NCI-H345 (cell line): ENCODE data around the gene IRF7.

Source experiments
- DNase-seq: peaks from one replicate; lab custom pipeline; 2025; lab: John Stamatoyannopoulos, UW

The IRF7 gene

DNA sequence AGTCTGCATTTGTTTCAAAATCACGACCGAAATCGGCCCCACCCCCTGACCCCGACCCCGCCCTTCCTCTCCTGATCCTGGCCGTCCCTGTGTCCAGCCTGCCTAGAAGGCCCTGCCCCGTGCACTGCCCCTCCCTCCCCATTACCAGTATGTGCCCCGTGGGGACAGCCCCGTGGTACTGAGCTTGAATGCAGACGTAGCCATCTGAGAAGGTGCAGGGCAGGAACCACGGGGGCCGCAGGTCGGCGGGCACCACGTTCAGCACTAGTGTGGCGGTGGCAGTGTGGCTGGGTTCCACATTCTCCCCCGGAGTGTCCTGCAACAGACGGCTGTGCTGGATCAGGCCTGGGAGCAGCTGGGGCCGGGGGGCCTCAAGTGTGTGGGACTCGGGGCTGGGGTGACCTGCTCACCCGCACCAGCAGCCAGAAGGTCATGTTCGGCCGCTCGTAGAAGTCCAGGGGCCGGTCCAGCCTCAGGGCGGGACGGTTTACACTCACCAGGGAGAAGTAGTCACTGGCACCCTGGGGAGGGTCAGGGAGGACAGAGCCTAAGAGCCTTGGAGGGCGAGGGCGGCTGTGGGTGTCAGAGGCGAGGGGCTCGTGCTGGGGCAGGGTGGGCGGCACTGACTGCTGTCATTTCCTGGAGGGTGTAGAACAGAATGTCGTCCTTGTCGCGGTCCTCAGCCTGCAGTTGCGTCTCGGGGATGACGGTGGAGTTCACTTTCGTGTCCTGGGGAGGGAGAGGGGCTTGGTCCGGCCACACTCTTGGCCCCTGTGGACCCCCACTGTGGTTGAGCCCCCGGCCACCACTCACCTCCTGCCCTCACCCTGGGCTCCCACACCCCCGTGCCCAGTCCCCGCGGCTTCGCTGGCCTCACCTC is 5.4 kb upstream of the IRF7 start:
- no peak for DNase-seq

- DNase-seq, result no peak
These were observed 4.5 kb upstream of the IRF7 start for GRCh38 chr11:620201-620600.

GRCh38 chr11:619628-620050 is 3.9 kb upstream of the IRF7 start:
- DNase-seq, result no peak

DNA sequence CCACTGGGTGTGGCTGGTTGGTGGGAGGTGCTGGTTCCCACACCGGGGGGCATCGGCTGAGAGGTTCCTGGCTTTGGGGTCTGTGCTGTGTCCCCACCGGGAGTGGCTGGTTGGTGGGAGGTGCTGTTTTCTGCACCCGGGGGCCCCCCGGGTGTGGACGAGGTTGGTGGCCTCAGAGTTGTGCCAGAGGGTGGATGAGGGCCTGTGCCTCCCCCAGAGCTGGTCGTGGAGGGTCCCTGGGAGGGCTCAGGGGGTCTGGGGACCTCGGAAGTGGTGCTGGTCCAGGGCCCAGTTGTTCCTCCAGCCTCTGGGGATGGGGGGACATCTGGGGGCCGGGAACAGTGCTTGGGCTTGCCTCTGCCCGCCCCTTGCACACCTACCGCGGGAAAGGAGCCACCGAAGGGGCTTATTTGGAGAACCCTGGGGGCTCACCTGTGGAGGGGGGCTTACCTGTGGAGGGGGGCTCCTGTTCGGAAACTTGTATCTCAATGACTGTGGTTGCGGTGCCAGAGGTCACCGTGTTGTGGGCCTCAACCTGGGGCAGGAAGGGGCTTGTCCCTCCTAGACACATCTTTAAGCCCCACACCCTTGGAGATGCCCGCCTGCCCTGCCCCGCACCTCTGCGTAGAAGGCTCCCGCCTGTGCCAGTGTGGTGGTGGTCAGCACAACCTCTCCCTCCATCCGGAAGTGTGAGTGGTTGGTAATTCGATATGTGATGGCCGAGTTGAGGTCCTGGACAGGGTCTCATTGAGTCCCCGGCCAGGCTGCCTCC is 3.3 kb upstream of the IRF7 start:
- no peak for DNase-seq

DNA sequence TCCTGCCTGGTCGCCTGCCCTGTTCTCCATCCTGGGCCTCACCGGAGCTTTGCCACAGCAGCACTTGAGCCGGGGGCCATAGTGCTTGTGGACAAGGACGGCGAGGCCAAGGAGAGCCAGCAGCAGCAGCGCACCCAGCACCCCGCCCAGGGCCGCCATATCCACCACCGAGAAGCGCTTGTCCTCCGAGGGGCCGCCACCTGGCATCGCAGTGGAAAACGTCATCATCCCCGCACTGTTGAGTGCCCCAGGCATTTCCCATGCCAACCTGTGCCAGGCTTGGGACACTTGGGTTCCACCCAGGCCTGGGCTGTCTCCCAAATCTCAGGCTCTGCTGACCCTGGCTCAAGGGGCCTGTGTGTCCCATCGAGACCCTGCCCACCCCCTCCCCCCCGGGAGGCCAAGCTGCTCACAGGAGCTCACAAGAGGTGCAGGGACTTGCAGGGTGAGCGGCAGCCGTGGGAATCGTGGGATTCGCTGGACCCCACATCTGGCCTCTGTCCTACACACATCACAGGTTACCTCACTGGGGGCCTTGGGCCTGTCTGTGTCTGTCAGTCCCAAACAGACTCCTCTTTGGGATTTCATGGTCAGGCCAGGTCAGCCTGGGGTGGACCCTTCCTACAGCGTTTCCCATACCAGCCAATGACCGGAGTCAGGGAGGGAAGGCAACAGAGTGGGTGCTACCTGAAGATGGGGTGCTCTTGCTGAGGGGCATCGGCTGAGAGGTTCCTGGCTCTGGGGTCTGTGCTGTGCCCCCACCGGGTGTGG is 2.3 kb upstream of the IRF7 start:
- DNase-seq, result no peak

DNA sequence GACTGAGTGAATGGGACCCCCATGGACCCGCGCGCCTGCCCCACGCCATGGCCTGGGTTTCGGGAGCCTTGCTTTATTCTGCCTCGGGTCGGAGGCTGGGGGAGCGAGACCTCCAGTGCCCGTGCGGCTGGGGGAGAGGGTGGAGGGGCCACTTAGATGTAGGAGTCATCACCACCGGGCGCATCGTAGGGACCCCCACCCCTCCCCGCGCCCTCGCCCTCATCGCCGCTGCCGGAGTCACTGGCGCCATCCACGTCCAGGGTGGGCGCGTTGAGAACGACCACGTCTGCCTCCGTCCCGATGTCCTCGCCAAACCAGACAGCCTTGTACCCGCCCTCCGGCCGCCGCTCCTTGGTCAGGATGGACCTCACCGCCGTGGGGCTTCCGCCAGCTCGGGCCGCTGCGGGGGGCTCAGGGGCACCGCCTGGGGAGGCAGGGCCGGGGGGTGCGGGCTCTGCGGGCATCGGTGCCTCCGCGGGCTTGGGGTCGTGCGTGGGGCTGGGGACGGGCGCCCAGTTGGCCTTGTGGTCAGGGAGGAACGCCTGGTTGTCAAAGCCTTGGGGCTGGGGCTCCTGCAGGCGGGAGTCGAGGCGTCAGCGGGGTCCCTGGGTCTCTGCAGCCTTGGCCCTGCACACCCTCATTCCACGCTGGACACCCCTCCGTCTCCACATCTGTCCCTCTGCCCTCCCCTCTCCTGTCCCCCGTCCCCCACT is 1.6 kb upstream of the IRF7 start:
- DNase-seq, result no peak

- no peak for DNase-seq
These were observed 809 bp upstream of the IRF7 start for GRCh38 chr11:616320-617198.

GRCh38 chr11:614623-615503 is 887 bp downstream of the IRF7 start:
- no peak for DNase-seq

GRCh38 chr11:614021-614622 is 1.6 kb downstream of the IRF7 start:
- no peak for DNase-seq

DNA sequence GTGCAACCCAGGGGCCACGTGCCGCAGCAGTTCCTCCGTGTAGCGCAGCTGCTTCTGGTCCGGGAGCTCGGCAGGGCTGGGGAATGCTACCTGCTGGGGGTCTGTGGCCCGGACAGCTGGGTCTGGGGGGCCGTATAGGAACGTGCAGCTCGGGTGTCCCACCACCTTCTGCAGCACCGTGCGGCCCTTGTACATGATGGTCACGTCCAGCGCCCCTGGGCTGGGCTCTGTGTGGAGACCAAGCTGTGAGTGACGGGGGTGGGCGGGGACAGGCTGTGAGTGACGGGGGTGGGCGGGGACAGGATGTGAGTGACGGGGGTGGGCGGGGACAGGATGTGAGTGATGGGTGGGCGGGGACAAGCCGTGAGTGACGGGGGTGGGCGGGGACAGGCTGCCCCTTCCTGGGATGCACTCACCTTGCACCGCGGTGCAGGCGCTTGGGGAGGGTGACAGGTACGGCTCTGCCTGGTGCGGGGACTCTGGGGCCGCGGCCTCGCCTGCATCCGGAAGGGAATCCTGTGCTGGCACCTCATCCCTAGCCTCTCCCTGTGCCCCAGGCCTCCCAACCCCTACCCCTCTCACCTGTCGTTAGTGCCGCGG is 2.3 kb downstream of the IRF7 start:
- peak; percentile 60 for DNase-seq

- no peak for DNase-seq
These were observed 2.8 kb downstream of the IRF7 start for GRCh38 chr11:612961-613300.

- no peak for DNase-seq
These were observed 3.4 kb downstream of the IRF7 start for GRCh38 chr11:612201-612960.

GRCh38 chr11:611001-611996 is 4.5 kb downstream of the IRF7 start:
- DNase-seq, result no peak

GRCh38 chr11:610146-610801 is 5.5 kb downstream of the IRF7 start:
- DNase-seq, result no peak

DNA sequence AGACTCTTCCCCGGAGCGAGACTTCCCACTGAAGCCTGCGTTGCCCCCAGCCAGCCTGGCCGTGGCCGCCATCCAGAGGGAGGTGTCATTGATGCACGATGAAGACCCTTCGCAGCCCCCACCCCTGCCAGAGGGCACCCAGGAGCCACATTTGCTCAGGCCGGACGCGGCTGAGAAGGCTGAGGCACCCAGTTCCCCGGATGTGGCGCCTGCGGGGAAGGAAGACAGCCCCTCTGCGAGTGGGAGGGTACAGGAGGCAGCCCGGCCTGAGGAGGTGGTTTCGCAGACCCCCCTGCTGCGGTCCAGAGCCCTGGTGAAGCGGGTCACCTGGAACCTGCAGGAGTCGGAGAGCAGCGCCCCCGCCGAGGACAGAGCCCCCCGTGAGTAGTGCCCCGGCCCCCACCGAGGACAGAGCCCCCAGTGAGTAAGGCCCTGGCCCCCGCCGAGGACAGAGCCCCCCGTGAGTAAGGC is 6.4 kb downstream of the IRF7 start:
- DNase-seq, result no peak

DNA sequence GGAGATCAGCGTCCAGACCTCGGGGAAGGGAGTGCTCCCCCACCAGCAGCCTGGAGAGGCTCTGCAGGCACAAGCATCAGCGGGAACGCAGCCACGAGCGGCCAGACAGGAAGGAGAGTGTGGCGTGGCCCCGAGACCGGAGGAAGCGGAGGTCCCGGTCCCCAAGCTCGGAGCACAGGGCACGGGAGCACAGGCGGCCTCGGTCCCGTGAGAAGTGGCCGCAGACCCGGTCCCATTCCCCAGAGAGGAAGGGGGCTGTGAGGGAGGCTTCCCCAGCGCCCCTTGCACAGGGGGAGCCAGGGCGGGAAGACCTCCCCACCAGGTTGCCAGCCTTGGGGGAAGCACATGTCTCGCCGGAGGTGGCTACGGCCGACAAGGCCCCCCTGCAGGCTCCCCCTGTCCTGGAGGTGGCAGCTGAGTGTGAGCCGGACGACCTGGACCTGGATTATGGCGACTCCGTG is 6.9 kb downstream of the IRF7 start:
- no peak for DNase-seq
